C4-2B (cell line): ENCODE data around the gene ST8SIA1.

ENCODE experiments used
- CTCF ChIP-seq: fragments of 450-650 bp; conservative IDR thresholded peaks from 2 replicates; pipeline ENCODE4 v1.5.1; 2017; ENCODE audit warnings: mild to moderate bottlenecking
- ZFX ChIP-seq: fragments of 450-650 bp; IDR thresholded peaks from 2 replicates; pipeline ENCODE4 v1.6.1; 2017

GRCh38 chr12:22160396-22161003 is 174.0 kb downstream of the ST8SIA1 start:
- no peak for TF ChIP-seq CTCF
- TF ChIP-seq ZFX = no peak
